ENCODE results near the gene GPR162. TPM values are rescaled to one million over a fixed set of nuclear protein-coding genes. Genes with fewer than 3 reads are reported as not detected.

The GPR162 gene
- total and polyA plus RNA-seq, 7 experiments from 2014 or later: 0.30 to 10.5 (median 0.38) TPM; not detected in 2

DNA sequence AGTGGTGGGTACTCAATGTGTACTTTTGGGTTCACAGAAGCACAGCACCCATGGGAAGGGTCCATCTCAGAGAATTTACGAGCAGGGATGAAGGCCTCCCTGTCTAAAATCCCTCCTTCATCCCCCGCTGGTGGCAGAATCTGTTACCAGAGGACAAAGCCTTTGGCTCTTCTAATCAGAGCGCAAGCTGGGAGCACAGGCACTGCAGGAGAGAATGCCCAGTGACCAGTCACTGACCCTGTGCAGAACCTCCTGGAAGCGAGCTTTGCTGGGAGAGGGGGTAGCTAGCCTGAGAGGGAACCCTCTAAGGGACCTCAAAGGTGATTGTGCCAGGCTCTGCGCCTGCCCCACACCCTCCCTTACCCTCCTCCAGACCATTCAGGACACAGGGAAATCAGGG, 1.5 kb upstream of the GPR162 start:
- peaks cover 0 to 2% (median 0%) of the 10 kb centered on the region in 11 donors for H3K9me3 Mint-ChIP-seq
- ChIA-PET CTCF (interaction anchor here (1.3 to 6.6 kb wide), 2 partner anchors 16 to 68 kb away, joined by 4 to 94 read pairs; partner anchors contain the start of gene MLF2), POLR2A (interaction anchor here (3.6 kb wide), 1 partner anchor 31 kb away, joined by 12 read pairs; the partner anchor contains the start of gene CD4)
- ATAC-seq (no peak), DNase-seq (no peak)
- peaks cover 15 to 23% (median 20%) of the 10 kb centered on the region in 7 donors for H3K4me1 Mint-ChIP-seq
- peak overlapping the region in 3 of 9 donors; percentile 38 to 78 (median 64) for H3K27ac Mint-ChIP-seq
- Histone ChIP-seq H3K27me3 (ENCODE audit: control insufficient read depth in 2 of 2, insufficient read depth in 2 of 2, low read length in 2 of 2) (peaks cover 0 to 6% of the 10 kb centered on the region in 2 donors), H3K27ac (ENCODE audit: low read depth, low read length) (no peak overlapping the region), H3K4me1 (ENCODE audit: control insufficient read depth in 2 of 2, insufficient read depth in 2 of 2, low read length in 2 of 2) (peaks cover 0 to 15% of the 10 kb centered on the region in 2 donors), H3K9me3 (ENCODE audit: control insufficient read depth in 2 of 3, low read length in 3 of 3) (no peaks in the 10 kb centered on the region), H3K36me3 (ENCODE audit: control insufficient read depth in 2 of 3, insufficient read depth in 3 of 3, low read length in 3 of 3) (peaks cover 0 to 53% (median 16%) of the 10 kb centered on the region in 3 experiments), H3K4me3 (ENCODE audit: low read length) (no peak overlapping the region)
- intact Hi-C loops (cut with micrococcal nuclease): no loop called here
- peak overlapping the region in 1 of 10 donors; percentile 82 for H3K4me3 Mint-ChIP-seq
- peaks cover 4 to 30% (median 14%) of the 10 kb centered on the region in 5 donors for H3K27me3 Mint-ChIP-seq
- peaks cover 11 to 29% (median 19%) of the 10 kb centered on the region in 5 donors for H3K36me3 Mint-ChIP-seq

GRCh38 chr12:6822426-6823135, 960 bp downstream of the GPR162 start:
- peaks cover 0 to 29% (median 12%) of the 10 kb centered on the region in 3 experiments for H3K36me3 ChIP-seq (ENCODE audit: control insufficient read depth in 2 of 3, insufficient read depth in 3 of 3, low read length in 3 of 3)
- H3K27me3 ChIP-seq (ENCODE audit: control insufficient read depth in 2 of 2, insufficient read depth in 2 of 2, low read length in 2 of 2): peaks cover 0 to 8% of the 10 kb centered on the region in 2 donors
- H3K27ac ChIP-seq (ENCODE audit: low read depth, low read length): no peak overlapping the region
- POLR2A ChIA-PET: interaction anchor here (0.7 to 13.2 kb wide), 4 partner anchors 33 to 255 kb away, joined by 3 to 91 read pairs (median 8); partner anchors contain the start of genes CD4, MLF2 and PTMS
- Mint-ChIP-seq H3K27me3 (peaks cover 9 to 42% (median 25%) of the 10 kb centered on the region in 5 donors), H3K4me3 (peak overlapping the region in 7 of 10 donors; percentile 31 to 82 (median 69)), H3K4me1 (peaks cover 25 to 34% (median 30%) of the 10 kb centered on the region in 7 donors), H3K9me3 (peaks cover 0 to 3% (median 0%) of the 10 kb centered on the region in 11 donors), H3K27ac (peak overlapping the region in 2 of 9 donors; percentile 18 to 26), H3K36me3 (peaks cover 4 to 16% (median 10%) of the 10 kb centered on the region in 5 donors)
- H3K9me3 ChIP-seq (ENCODE audit: control insufficient read depth in 2 of 3, low read length in 3 of 3): no peaks in the 10 kb centered on the region
- no peak overlapping the region for H3K4me3 ChIP-seq (ENCODE audit: low read length)
- intact Hi-C loops (cut with micrococcal nuclease): no loop called here
- DNase-seq: no peak
- CTCF ChIA-PET: interaction anchor here (0.7 to 6.6 kb wide), 4 partner anchors 13 to 90 kb away, joined by 3 to 94 read pairs (median 15); partner anchors contain the start of gene MLF2
- no peak for ATAC-seq
- peaks cover 3 to 15% of the 10 kb centered on the region in 2 donors for H3K4me1 ChIP-seq (ENCODE audit: control insufficient read depth in 2 of 2, insufficient read depth in 2 of 2, low read length in 2 of 2)

GRCh38 chr12:6823182-6824084, 1.8 kb downstream of the GPR162 start:
- CTCF ChIA-PET: interaction anchor here (0.7 to 6.6 kb wide), 7 partner anchors 12 to 211 kb away, joined by 3 to 94 read pairs (median 13); partner anchors contain the start of genes CD4 and MLF2
- Histone ChIP-seq H3K27me3 (ENCODE audit: control insufficient read depth in 2 of 2, insufficient read depth in 2 of 2, low read length in 2 of 2) (peaks cover 0 to 8% of the 10 kb centered on the region in 2 donors), H3K4me3 (ENCODE audit: low read length) (no peak overlapping the region), H3K27ac (ENCODE audit: low read depth, low read length) (no peak overlapping the region), H3K9me3 (ENCODE audit: control insufficient read depth in 2 of 3, low read length in 3 of 3) (no peaks in the 10 kb centered on the region), H3K36me3 (ENCODE audit: control insufficient read depth in 2 of 3, insufficient read depth in 3 of 3, low read length in 3 of 3) (peaks cover 0 to 20% (median 3%) of the 10 kb centered on the region in 3 experiments), H3K4me1 (ENCODE audit: control insufficient read depth in 2 of 2, insufficient read depth in 2 of 2, low read length in 2 of 2) (peaks cover 4 to 15% of the 10 kb centered on the region in 2 donors)
- intact Hi-C loops (cut with micrococcal nuclease): loop anchor here in 1 of 2 donors (2.0 kb wide), 1 partner anchor 33 kb away; no protein-coding TSS in a partner anchor
- peaks cover 9 to 46% (median 26%) of the 10 kb centered on the region in 5 donors for H3K27me3 Mint-ChIP-seq
- no peak for ATAC-seq
- peaks cover 0 to 2% (median 0%) of the 10 kb centered on the region in 11 donors for H3K9me3 Mint-ChIP-seq
- POLR2A ChIA-PET: interaction anchor here (0.9 to 13.2 kb wide), 2 partner anchors 40 to 70 kb away, joined by 3 to 91 read pairs; partner anchors contain the start of gene MLF2
- H3K4me3 Mint-ChIP-seq: peak overlapping the region in 2 of 10 donors; percentile 13 to 82
- DNase-seq: no peak
- H3K27ac Mint-ChIP-seq: peak overlapping the region in 2 of 9 donors; percentile 18 to 26
- peaks cover 0 to 10% (median 4%) of the 10 kb centered on the region in 5 donors for H3K36me3 Mint-ChIP-seq
- peaks cover 29 to 38% (median 32%) of the 10 kb centered on the region in 7 donors for H3K4me1 Mint-ChIP-seq

DNA sequence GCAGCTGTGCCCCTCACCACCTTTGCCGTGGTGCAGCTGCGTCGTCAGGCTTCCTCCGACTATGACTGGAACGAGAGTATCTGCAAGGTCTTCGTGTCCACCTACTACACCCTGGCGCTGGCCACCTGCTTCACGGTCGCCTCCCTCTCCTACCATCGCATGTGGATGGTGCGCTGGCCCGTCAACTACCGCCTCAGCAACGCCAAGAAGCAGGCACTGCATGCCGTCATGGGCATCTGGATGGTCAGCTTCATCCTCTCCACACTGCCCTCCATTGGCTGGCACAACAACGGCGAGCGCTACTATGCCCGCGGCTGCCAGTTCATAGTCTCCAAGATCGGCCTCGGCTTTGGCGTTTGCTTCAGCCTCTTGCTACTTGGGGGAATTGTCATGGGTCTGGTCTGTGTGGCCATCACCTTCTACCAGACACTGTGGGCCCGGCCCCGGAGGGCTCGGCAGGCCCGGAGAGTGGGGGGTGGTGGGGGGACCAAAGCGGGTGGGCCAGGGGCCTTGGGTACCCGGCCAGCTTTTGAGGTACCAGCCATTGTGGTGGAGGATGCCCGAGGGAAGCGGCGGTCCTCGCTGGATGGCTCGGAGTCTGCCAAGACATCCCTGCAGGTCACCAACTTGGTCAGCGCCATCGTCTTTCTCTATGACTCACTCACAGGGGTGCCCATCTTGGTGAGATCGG, 2.6 kb downstream of the GPR162 start:
- DNase-seq (no peak), ATAC-seq (no peak)
- peaks cover 9 to 51% (median 26%) of the 10 kb centered on the region in 5 donors for H3K27me3 Mint-ChIP-seq
- Histone ChIP-seq H3K4me3 (ENCODE audit: low read length) (no peak overlapping the region), H3K9me3 (ENCODE audit: control insufficient read depth in 2 of 3, low read length in 3 of 3) (no peaks in the 10 kb centered on the region), H3K27ac (ENCODE audit: low read depth, low read length) (no peak overlapping the region), H3K36me3 (ENCODE audit: control insufficient read depth in 2 of 3, insufficient read depth in 3 of 3, low read length in 3 of 3) (peaks cover 0 to 12% (median 0%) of the 10 kb centered on the region in 3 experiments), H3K4me1 (ENCODE audit: control insufficient read depth in 2 of 2, insufficient read depth in 2 of 2, low read length in 2 of 2) (peaks cover 4 to 15% of the 10 kb centered on the region in 2 donors), H3K27me3 (ENCODE audit: control insufficient read depth in 2 of 2, insufficient read depth in 2 of 2, low read length in 2 of 2) (peaks cover 0 to 8% of the 10 kb centered on the region in 2 donors)
- H3K36me3 Mint-ChIP-seq: peaks cover 0 to 9% (median 4%) of the 10 kb centered on the region in 5 donors
- POLR2A ChIA-PET: interaction anchor here (0.6 to 13.2 kb wide), 7 partner anchors 10 to 324 kb away, joined by 3 to 91 read pairs (median 3); partner anchors contain the start of genes CD4, MLF2 and ZNF384
- CTCF ChIA-PET: interaction anchor here (1.0 to 6.6 kb wide), 13 partner anchors 11 to 354 kb away, joined by 3 to 94 read pairs (median 6); partner anchors contain the start of genes CD4 and MLF2
- intact Hi-C loops (cut with micrococcal nuclease): loop anchor here in 1 of 2 donors (2.0 kb wide), 1 partner anchor 33 kb away; no protein-coding TSS in a partner anchor
- peak overlapping the region in 2 of 9 donors; percentile 28 to 31 for H3K27ac Mint-ChIP-seq
- H3K9me3 Mint-ChIP-seq: peaks cover 0 to 2% (median 0%) of the 10 kb centered on the region in 11 donors
- peak overlapping the region in 1 of 10 donors; percentile 12 for H3K4me3 Mint-ChIP-seq
- peaks cover 29 to 41% (median 37%) of the 10 kb centered on the region in 7 donors for H3K4me1 Mint-ChIP-seq

GRCh38 chr12:6824901-6825381, 3.3 kb downstream of the GPR162 start:
- Mint-ChIP-seq H3K36me3 (peaks cover 0 to 2% (median 0%) of the 10 kb centered on the region in 5 donors), H3K27ac (peak overlapping the region in 3 of 9 donors; percentile 31 to 57 (median 39)), H3K4me1 (peaks cover 29 to 41% (median 41%) of the 10 kb centered on the region in 7 donors), H3K4me3 (no peak overlapping the region), H3K9me3 (peaks cover 0 to 2% (median 0%) of the 10 kb centered on the region in 11 donors), H3K27me3 (peaks cover 9 to 58% (median 26%) of the 10 kb centered on the region in 5 donors)
- Histone ChIP-seq H3K4me3 (ENCODE audit: low read length) (no peak overlapping the region), H3K27ac (ENCODE audit: low read depth, low read length) (no peak overlapping the region), H3K9me3 (ENCODE audit: control insufficient read depth in 2 of 3, low read length in 3 of 3) (no peaks in the 10 kb centered on the region), H3K36me3 (ENCODE audit: control insufficient read depth in 2 of 3, insufficient read depth in 3 of 3, low read length in 3 of 3) (peaks cover 0 to 5% (median 0%) of the 10 kb centered on the region in 3 experiments), H3K27me3 (ENCODE audit: control insufficient read depth in 2 of 2, insufficient read depth in 2 of 2, low read length in 2 of 2) (peaks cover 0 to 12% of the 10 kb centered on the region in 2 donors), H3K4me1 (ENCODE audit: control insufficient read depth in 2 of 2, insufficient read depth in 2 of 2, low read length in 2 of 2) (peaks cover 4 to 15% of the 10 kb centered on the region in 2 donors)
- POLR2A ChIA-PET: interaction anchor here (0.6 to 13.2 kb wide), 8 partner anchors 10 to 324 kb away, joined by 3 to 91 read pairs (median 3); partner anchors contain the start of genes CD4, COPS7A and MLF2
- DNase-seq: no peak
- intact Hi-C loops (cut with micrococcal nuclease): loop anchor here (1.0 to 5.0 kb wide), 9 partner anchors 33 to 258 kb away; partner anchors contain the start of genes MLF2 (in 2 of the 2), NOP2 (in 1 of the 2) and ZNF384 (in 1 of the 2)
- CTCF ChIA-PET: interaction anchor here (1.0 to 6.6 kb wide), 17 partner anchors 8 to 355 kb away, joined by 3 to 94 read pairs (median 5); partner anchors contain the start of genes CD4, MLF2 and USP5
- ATAC-seq: no peak
